22Rv1 (cell line): Measurements from ENCODE around the gene TBX10.
"Not testable (repeated sequence)": the region's sequence is repeated elsewhere in the genome, so short reads cannot be mapped to it uniquely, and the experiment has no call there.

ENCODE experiments used
- H3K27ac ChIP-seq: fragments of 450-650 bp; 2 replicates; pipeline ENCODE4 v1.5.1; 2017
- ZFX ChIP-seq: fragments of 450-650 bp; IDR thresholded peaks from 2 replicates; pipeline ENCODE4 v1.6.1; 2017; ENCODE audit warnings: antibody characterized with exemption, borderline replicate concordance
- TF ChIP-seq, protein P1 (sequence below): fragments of 450-650 bp; IDR thresholded peaks from 2 replicates; pipeline ENCODE4 v1.5.1; 2017; ENCODE audit warnings: mild to moderate bottlenecking

TBX10 gene

DNA sequence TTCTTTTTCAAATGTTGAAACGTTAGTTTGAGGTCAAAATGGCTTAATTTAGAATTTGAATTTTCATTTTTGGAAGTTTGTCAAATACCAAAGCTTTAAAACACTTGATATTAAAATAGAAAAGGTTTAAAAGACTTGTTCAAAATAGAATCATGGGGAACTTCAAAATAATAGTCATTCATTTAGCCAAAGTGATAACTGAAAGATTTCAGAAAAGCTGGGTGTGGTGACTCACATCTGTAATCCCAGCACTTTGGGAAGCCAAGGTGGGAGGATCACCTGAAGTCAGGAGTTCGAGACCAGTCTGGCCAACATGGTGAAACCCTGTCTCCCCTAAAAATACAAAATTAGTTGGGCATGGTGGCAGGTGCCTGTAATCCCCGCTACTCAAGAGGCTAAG lies 45.1 kb downstream of the TBX10 start:
- no peak for TF ChIP-seq ZFX
- TF ChIP-seq, protein P1, sequence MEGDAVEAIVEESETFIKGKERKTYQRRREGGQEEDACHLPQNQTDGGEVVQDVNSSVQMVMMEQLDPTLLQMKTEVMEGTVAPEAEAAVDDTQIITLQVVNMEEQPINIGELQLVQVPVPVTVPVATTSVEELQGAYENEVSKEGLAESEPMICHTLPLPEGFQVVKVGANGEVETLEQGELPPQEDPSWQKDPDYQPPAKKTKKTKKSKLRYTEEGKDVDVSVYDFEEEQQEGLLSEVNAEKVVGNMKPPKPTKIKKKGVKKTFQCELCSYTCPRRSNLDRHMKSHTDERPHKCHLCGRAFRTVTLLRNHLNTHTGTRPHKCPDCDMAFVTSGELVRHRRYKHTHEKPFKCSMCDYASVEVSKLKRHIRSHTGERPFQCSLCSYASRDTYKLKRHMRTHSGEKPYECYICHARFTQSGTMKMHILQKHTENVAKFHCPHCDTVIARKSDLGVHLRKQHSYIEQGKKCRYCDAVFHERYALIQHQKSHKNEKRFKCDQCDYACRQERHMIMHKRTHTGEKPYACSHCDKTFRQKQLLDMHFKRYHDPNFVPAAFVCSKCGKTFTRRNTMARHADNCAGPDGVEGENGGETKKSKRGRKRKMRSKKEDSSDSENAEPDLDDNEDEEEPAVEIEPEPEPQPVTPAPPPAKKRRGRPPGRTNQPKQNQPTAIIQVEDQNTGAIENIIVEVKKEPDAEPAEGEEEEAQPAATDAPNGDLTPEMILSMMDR = no peak
- H3K27ac ChIP-seq = no peak overlapping the region

DNA sequence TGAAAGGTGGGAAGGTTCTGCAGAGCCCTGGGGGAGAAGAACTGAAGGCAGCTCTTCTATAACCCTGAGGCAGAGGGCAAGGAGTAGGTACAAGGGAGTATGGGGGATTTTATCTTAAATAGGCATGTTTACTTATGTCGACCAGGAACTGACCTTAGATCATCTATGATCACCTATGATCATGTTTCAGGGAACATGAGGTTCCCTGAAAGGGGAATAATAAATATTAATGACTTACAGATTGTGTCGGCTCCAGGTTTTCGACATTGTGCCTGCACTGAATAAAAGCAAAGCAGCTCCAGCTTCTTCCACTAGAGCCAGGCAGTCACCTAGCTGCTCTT lies 46.0 kb downstream of the TBX10 start:
- H3K27ac ChIP-seq = no peak overlapping the region

DNA sequence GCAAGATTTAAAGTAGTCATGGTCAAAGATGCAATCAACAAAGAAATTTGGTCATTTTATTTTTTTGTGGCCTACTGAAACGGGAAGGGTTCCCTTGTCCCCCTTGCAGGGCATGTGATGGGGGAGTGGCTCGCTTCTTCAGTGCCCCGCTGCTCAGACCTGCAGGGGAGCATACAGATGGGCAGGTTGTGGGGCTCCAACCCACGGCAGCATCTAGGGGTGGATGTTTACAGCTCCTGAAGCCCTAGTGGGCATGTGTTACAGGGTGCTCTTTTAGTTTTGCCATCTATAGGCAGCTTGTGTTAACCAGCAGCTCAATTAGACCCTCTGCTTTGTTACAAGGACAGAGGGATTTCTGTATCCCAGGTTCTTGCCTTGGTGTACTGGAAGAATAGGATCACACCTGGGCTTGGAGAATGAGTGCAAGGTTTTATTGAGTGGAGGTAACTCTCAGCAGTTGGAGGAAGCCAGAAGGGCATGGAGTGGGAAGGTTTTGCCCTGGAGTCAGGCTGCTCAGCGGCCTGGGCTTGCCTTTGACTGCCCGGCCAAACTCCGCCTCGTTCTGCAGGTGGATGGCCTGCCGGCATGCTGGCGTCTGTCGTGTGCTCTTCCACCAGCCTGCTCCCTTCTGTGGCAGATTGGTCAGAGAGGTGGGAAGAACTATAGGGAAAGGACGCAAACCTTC lies 46.5 kb downstream of the TBX10 start:
- H3K27ac ChIP-seq = no peak overlapping the region
- TF ChIP-seq, protein P1 = no peak
- no peak for TF ChIP-seq ZFX

More for the DNA sequence above, 46.0 kb downstream of the TBX10 start:
- no peak for TF ChIP-seq ZFX
- TF ChIP-seq, protein P1 = no peak

DNA sequence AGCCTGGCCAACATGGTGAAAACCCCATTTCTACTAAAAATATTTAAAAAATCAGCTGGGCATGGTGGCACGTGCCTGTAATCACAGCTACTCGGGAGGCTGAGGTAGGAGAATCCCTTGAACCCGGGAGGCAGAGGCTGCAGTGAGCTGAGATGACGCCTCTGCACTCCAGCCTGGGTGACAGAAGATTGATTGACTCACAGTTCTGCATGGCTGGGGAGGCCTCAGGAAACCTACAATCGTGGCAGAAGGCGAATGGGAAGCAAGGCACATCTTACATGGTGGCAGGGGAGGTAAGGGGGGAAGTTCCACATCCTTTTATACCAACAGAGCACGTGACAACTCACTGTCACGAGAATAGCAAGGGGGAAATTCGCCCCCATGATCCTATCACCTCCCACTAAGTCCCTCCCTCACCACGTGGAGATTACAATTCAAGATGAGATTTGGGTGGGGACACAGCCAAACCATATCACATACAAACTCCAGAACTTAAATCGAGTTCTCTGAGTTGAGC lies 50.6 kb downstream of the TBX10 start:
- H3K27ac ChIP-seq = not testable (repeated sequence)

DNA sequence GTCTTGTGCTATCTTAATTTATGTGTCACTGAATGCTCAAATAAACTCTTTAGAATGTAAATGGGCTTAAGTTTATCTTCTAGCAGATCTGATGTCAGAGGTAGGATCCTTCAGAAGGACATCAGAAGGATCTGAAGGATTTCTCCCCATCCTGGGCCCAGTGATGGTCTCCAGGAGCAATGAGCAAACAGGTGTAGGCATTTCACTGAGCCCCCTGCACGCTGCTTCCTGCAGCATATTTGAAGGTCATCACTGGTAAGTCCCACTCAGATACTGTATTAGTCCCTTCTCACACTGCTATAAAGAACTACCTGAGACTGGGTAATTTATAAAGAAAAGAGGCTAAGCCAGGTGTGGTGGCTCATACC lies 51.4 kb downstream of the TBX10 start:
- TF ChIP-seq ZFX = no peak
- TF ChIP-seq, protein P1 = no peak
- no peak overlapping the region for H3K27ac ChIP-seq

DNA sequence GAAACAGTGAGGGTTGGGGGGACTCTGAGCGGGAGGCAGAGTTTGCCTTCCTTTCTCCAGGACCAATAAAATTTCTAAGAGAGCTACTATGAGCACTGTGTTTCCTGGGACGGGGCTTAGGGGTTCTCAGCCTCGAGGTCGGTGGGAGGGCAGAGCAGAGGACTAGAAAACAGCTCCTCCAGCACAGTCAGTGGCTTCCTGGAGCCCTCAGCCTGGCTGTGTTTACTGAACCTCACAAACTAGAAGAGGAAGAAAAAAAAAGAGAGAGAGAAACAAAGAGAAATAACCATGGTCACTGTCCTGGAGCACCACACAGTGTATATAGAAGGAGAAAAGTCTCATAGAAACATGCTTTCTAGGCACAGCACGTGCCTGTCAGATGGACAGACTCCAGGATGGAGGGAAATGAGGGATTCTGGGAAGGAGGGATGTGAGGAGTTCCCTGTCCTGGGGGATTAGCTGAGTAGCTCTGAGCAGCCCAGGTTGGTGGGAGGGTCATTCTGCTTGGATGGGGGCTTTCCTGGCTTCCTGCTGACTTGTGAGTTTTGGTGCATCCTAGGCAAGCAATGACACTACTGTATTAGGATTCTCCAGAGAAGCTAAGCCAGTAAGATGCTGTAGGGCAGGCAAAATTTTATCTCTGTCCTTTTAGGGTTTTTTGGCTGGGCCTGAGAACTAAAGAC lies 52.9 kb downstream of the TBX10 start:
- TF ChIP-seq, protein P1 = no peak
- no peak for TF ChIP-seq ZFX
- no peak overlapping the region for H3K27ac ChIP-seq

DNA sequence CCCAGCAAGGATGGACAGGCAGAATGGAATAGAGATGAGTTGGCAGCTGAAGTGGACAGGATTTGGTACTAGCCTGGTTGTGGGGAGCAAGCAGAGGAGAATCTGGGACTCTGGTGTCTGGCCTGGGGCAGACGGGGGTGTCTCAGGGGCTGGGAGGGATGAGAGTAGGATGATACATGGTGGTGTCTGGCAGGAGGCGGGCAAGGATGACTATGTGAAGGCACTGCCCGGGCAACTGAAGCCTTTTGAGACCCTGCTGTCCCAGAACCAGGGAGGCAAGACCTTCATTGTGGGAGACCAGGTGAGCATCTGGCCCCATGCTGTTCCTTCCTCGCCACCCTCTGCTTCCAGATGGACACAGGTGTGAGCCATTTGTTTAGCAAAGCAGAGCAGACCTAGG lies 53.7 kb downstream of the TBX10 start:
- no peak overlapping the region for H3K27ac ChIP-seq
- TF ChIP-seq, protein P1 = no peak
